ENCODE measurements around the gene WSB2.
"Not testable (repeated sequence)": the region's sequence is repeated elsewhere in the genome, so short reads cannot be mapped to it uniquely, and the experiment has no call there.

The WSB2 gene

GRCh38 chr12:118034429-118035189 is 26.4 kb downstream of the WSB2 start:
- no peak for DNase-seq

GRCh38 chr12:118033902-118034301 is 27.1 kb downstream of the WSB2 start:
- no peak for DNase-seq

GRCh38 chr12:118033323-118033722 is 27.7 kb downstream of the WSB2 start:
- no peak for DNase-seq

- no peak for DNase-seq
These were observed 28.8 kb downstream of the WSB2 start for GRCh38 chr12:118032188-118032587.

GRCh38 chr12:118029166-118029565 is 31.8 kb downstream of the WSB2 start:
- no peak for DNase-seq

- DNase-seq = no peak
These were observed 35.8 kb downstream of the WSB2 start for GRCh38 chr12:118025168-118025567.

GRCh38 chr12:118023301-118023860 is 37.6 kb downstream of the WSB2 start:
- no peak for DNase-seq

- DNase-seq = no peak
These were observed 38.3 kb downstream of the WSB2 start for GRCh38 chr12:118022728-118023109.

GRCh38 chr12:118022097-118022727 is 38.8 kb downstream of the WSB2 start:
- not testable (repeated sequence) for DNase-seq

GRCh38 chr12:118020036-118020435 is 40.9 kb downstream of the WSB2 start:
- DNase-seq = no peak

- no peak for DNase-seq
These were observed 43.1 kb downstream of the WSB2 start for GRCh38 chr12:118017926-118018325.

- peak; percentile 98 for DNase-seq
These were observed 44.3 kb downstream of the WSB2 start, which contains the start of gene RFC5 for GRCh38 chr12:118016424-118017264. Gene RFC5, plus strand, starts transcription at chr12:118016703. Its CDS starts 125 bp downstream, at chr12:118016828.

GRCh38 chr12:118015944-118016343 is 45.0 kb downstream of the WSB2 start:
- no peak for DNase-seq

- no peak for DNase-seq
These were observed 45.7 kb downstream of the WSB2 start for GRCh38 chr12:118015306-118015705.

GRCh38 chr12:118013283-118013682 is 47.7 kb downstream of the WSB2 start:
- DNase-seq = no peak

GRCh38 chr12:118011961-118012360 is 49.0 kb downstream of the WSB2 start:
- DNase-seq = no peak

- no peak for DNase-seq
These were observed 49.6 kb downstream of the WSB2 start for GRCh38 chr12:118011377-118011776.

- no peak for DNase-seq
These were observed 50.1 kb downstream of the WSB2 start for GRCh38 chr12:118010903-118011302.

- not testable (repeated sequence) for DNase-seq
These were observed 61.2 kb downstream of the WSB2 start for GRCh38 chr12:117999806-118000205.

- DNase-seq = no peak
These were observed 62.3 kb downstream of the WSB2 start for GRCh38 chr12:117998719-117999118.

- no peak for DNase-seq
These were observed 66.2 kb downstream of the WSB2 start for GRCh38 chr12:117994551-117995438.
